ENCODE measurements around the gene LTA.

LTA gene

GRCh38 chr6:31541059-31541657 lies 30.9 kb upstream of the LTA start (continued):
- TF ChIP-seq SP3 (tag by site-specific recombination; IDR thresholded peaks at IDR 0.05) = peak; percentile 28

GRCh38 chr6:31541658-31542521 lies 30.2 kb upstream of the LTA start, which contains the start of gene DDX39B:
Gene DDX39B (minus strand): TSS chr6:31542003. CDS start chr6:31540532, 1,471 bp downstream.
- Histone ChIP-seq H3K4me3 (ENCODE audit: low read depth, low read length) (peak within 1 kb of the TSS; percentile 64), H3K27ac (ENCODE audit: extremely low read depth, low read depth, low read length) (peak within 1 kb of the TSS; percentile 100), H3K36me3 (ENCODE audit: control insufficient read depth in 2 of 2, insufficient read depth in 1 of 2, low read length in 2 of 2) (peaks cover 39 to 43% of the 10 kb centered on the region in 2 experiments), H3K4me1 (ENCODE audit: control insufficient read depth, insufficient read depth, low read length) (peaks cover 14% of the 10 kb centered on the region), H3K9me3 (ENCODE audit: control insufficient read depth, insufficient read depth, low read depth, low read length) (no peaks in the 10 kb centered on the region)
- ChIA-PET POLR2A (interaction anchor here (0.6 to 4.2 kb wide), 52 partner anchors 8 to 1430 kb away, joined by 3 to 112 read pairs (median 5); partner anchors contain the start of genes ATF6B, BAG6, C6orf47 and GPANK1), CTCF (interaction anchor here (0.6 to 13.9 kb wide), 11 partner anchors 9 to 413 kb away, joined by 3 to 431 read pairs (median 4); partner anchors contain the start of genes LST1, LTB, MCCD1 and NCR3)
- TF ChIP-seq PRDM10 (tag by site-specific recombination; IDR thresholded peaks at IDR 0.05) (peak; percentile 84), MEIS1 (CRISPR knock-in tag; IDR thresholded peaks at IDR 0.05; ENCODE audit: borderline replicate concordance) (no peak), ATF2 (tag by site-specific recombination; IDR thresholded peaks at IDR 0.05; ENCODE audit: low read depth) (no peak), ZNF501 (tag by site-specific recombination; IDR thresholded peaks at IDR 0.05) (peak; percentile 93; the same call in 1 of the 2 replicates), SCRT2 (tag by site-specific recombination; IDR thresholded peaks at IDR 0.05) (peak; percentile 79), ZNF513 (tag by site-specific recombination; IDR thresholded peaks at IDR 0.05) (peak; percentile 27; the same call in 1 of the 2 replicates), ZNF777 (tag by site-specific recombination; IDR thresholded peaks at IDR 0.05; ENCODE audit: borderline replicate concordance) (no peak), ZNF350 (tag by site-specific recombination; IDR thresholded peaks at IDR 0.05) (no peak), ZNF26 (tag by site-specific recombination; IDR thresholded peaks at IDR 0.05) (no peak), REST (tag by site-specific recombination; IDR thresholded peaks at IDR 0.05) (no peak; the same call in 1 of the 2 replicates), ZNF248 (tag by site-specific recombination; IDR thresholded peaks at IDR 0.05) (no peak), PBX3 (CRISPR knock-in tag; IDR thresholded peaks at IDR 0.05) (peak; percentile 38; the same call in 1 of the 2 replicates), ZNF560 (tag by site-specific recombination; IDR thresholded peaks at IDR 0.05; ENCODE audit: borderline replicate concordance) (no peak), ZSCAN5A (tag by site-specific recombination; IDR thresholded peaks at IDR 0.05) (0 out of 2 replicates have a peak, but pooled peaks have one; percentile 46), ZNF394 (tag by site-specific recombination; IDR thresholded peaks at IDR 0.05; ENCODE audit: borderline replicate concordance) (peak; percentile 85; the same call in 1 of the 2 replicates)
